Mesenchymal stem cell (in vitro differentiated cells and primary cell): ENCODE data around the gene LMNTD1.

Experiments
- DNase-seq: peaks from one replicate; pipeline ENCODE4 v3.0.0-alpha.2; 2013
- H2AFZ ChIP-seq: one replicate; pipeline ENCODE4 v1.6.1; 2013; ENCODE audit warnings: low read depth, mild to moderate bottlenecking, control low read depth, inconsistent platforms, low read length, moderate library complexity
- H2AK5ac ChIP-seq: 2 replicates; pipeline ENCODE4 v1.6.1; 2013; ENCODE audit warnings: low read length, moderate library complexity, mild to moderate bottlenecking, inconsistent platforms; ENCODE audit not compliant: severe bottlenecking
- H2BK120ac ChIP-seq: one replicate; pipeline ENCODE4 v1.6.1; 2013; ENCODE audit warnings: low read depth, mild to moderate bottlenecking, inconsistent platforms, low read length, moderate library complexity
- H2BK12ac ChIP-seq, 2 experiments: one replicate each; pipeline ENCODE4 v1.6.1; 2013; ENCODE audit warnings: inconsistent platforms in 2 of 2, low read length in 2 of 2, mild to moderate bottlenecking in 2 of 2, moderate library complexity in 2 of 2, control low read depth in 1 of 2
- H2BK15ac ChIP-seq: one replicate; pipeline ENCODE4 v1.6.1; 2013; ENCODE audit warnings: mild to moderate bottlenecking, low read depth, inconsistent platforms; ENCODE audit not compliant: poor library complexity, severe bottlenecking
- H2BK5ac ChIP-seq: 2 replicates; pipeline ENCODE4 v1.6.1; 2013; ENCODE audit warnings: low read depth, mild to moderate bottlenecking, low read length, control low read depth, inconsistent platforms; ENCODE audit not compliant: poor library complexity, severe bottlenecking
- H3K14ac ChIP-seq, 2 experiments: one replicate each; pipeline ENCODE4 v1.6.1; 2013; ENCODE audit warnings: inconsistent platforms in 2 of 2, low read length in 2 of 2, control low read depth in 1 of 2, mild to moderate bottlenecking in 1 of 2, moderate library complexity in 1 of 2
- H3K18ac ChIP-seq, 2 experiments: one replicate each; pipeline ENCODE4 v1.6.1; 2013; ENCODE audit warnings: inconsistent platforms in 2 of 2, low read length in 2 of 2, control low read depth in 1 of 2, low read depth in 1 of 2, mild to moderate bottlenecking in 1 of 2
- H3K23ac ChIP-seq, 2 experiments: one replicate each; pipeline ENCODE4 v1.6.1; 2013; ENCODE audit warnings: inconsistent platforms in 2 of 2, low read length in 2 of 2, mild to moderate bottlenecking in 2 of 2, moderate library complexity in 2 of 2, control low read depth in 1 of 2
- H3K27ac ChIP-seq: 2 replicates; pipeline ENCODE4 v1.5.1; 2013; ENCODE audit warnings: mild to moderate bottlenecking, moderate library complexity, low read length, control low read depth, inconsistent platforms; ENCODE audit not compliant: poor library complexity, severe bottlenecking
- H3K27me3 ChIP-seq, 2 experiments: 2 replicates each; pipeline versions ENCODE4 v1.6.1 to v1.7.0; 2013; ENCODE audit warnings: low read length in 2 of 2, mild to moderate bottlenecking in 2 of 2, moderate library complexity in 2 of 2, control low read depth in 1 of 2, inconsistent platforms in 1 of 2; ENCODE audit not compliant: control insufficient read depth in 1 of 2, insufficient read depth in 1 of 2
- H3K36me3 ChIP-seq, 2 experiments: 2 replicates each; pipeline versions ENCODE4 v1.6.1 to v1.7.0; 2013; ENCODE audit warnings: low read length in 2 of 2, control low read depth in 1 of 2, inconsistent platforms in 1 of 2, low read depth in 1 of 2, mild to moderate bottlenecking in 1 of 2; ENCODE audit not compliant: insufficient read depth in 2 of 2, control insufficient read depth in 1 of 2
- H3K4ac ChIP-seq, 2 experiments: one replicate each; pipeline ENCODE4 v1.6.1; 2013; ENCODE audit warnings: inconsistent platforms in 2 of 2, low read length in 2 of 2, mild to moderate bottlenecking in 2 of 2, moderate library complexity in 2 of 2, control low read depth in 1 of 2, low read depth in 1 of 2
- H3K4me1 ChIP-seq: 2 replicates; pipeline ENCODE4 v1.6.1; 2013; ENCODE audit warnings: low read depth, low read length, control low read depth; ENCODE audit not compliant: control insufficient read depth, insufficient read depth
- H3K4me2 ChIP-seq: 2 replicates; pipeline ENCODE4 v1.6.1; 2013; ENCODE audit warnings: low read length, mild to moderate bottlenecking, inconsistent platforms; ENCODE audit not compliant: poor library complexity, severe bottlenecking
- H3K4me3 ChIP-seq, 2 experiments: 2 replicates each; pipeline versions ENCODE4 v1.5.1 to v1.7.0; 2013; ENCODE audit warnings: low read length in 2 of 2, mild to moderate bottlenecking in 2 of 2, control low read depth in 1 of 2, low read depth in 1 of 2; ENCODE audit not compliant: insufficient read depth in 1 of 2
- H3K79me1 ChIP-seq: replicated peaks from 2 replicates; pipeline ENCODE4 v1.6.1; 2013; ENCODE audit warnings: mild to moderate bottlenecking, control low read depth, low read length, inconsistent platforms; ENCODE audit not compliant: poor library complexity, severe bottlenecking
- H3K9ac ChIP-seq: 2 replicates; pipeline ENCODE4 v1.7.0; 2013; ENCODE audit warnings: mild to moderate bottlenecking, low read length, moderate library complexity
- H3K9me3 ChIP-seq: 2 replicates; pipeline ENCODE4 v1.7.0; 2013; ENCODE audit warnings: mild to moderate bottlenecking, low read length; ENCODE audit not compliant: control insufficient read depth
- H4K8ac ChIP-seq: one replicate; pipeline ENCODE4 v1.6.1; 2013; ENCODE audit warnings: inconsistent platforms, mild to moderate bottlenecking, low read length, moderate library complexity
- H4K91ac ChIP-seq: one replicate; pipeline ENCODE4 v1.6.1; 2013; ENCODE audit warnings: mild to moderate bottlenecking, low read length, inconsistent platforms
- WGBS: methylation state at CpG from one replicate; pipeline ENCODE4 v1.1.7; 2013; ENCODE audit warnings: mixed read lengths; 5-methylcytosine and 5-hydroxymethylcytosine counted together

Gene LMNTD1

GRCh38 chr12:25501549-25501948, 51.5 kb downstream of the LMNTD1 start:
- no peaks in the 10 kb centered on the region for H3K79me1 ChIP-seq
- no peak overlapping the region for H3K4ac ChIP-seq
- H3K27ac ChIP-seq, result no peak overlapping the region
- H2BK12ac ChIP-seq, result no peak overlapping the region
- H4K91ac ChIP-seq, result no peak overlapping the region
- H3K9me3 ChIP-seq, result peaks cover 9% of the 10 kb centered on the region
- H2AK5ac ChIP-seq, result no peak overlapping the region
- no peak overlapping the region for H3K4me2 ChIP-seq
- 0% methylated on average over 1 of the region's 1 CpG for WGBS
- H3K14ac ChIP-seq, result no peak overlapping the region
- no peak overlapping the region for H3K9ac ChIP-seq
- no peak overlapping the region for H2BK120ac ChIP-seq
- H4K8ac ChIP-seq, result no peak overlapping the region
- DNase-seq, result peak; percentile 15
- H3K27me3 ChIP-seq, result no peaks in the 10 kb centered on the region
- H3K18ac ChIP-seq, result no peak overlapping the region
- H3K36me3 ChIP-seq, result no peaks in the 10 kb centered on the region
- no peak overlapping the region for H2BK5ac ChIP-seq
- H3K4me3 ChIP-seq, result no peak overlapping the region
- H2AFZ ChIP-seq, result no peak overlapping the region
- peaks cover 2% of the 10 kb centered on the region for H3K4me1 ChIP-seq
- H2BK15ac ChIP-seq, result no peak overlapping the region
- no peak overlapping the region for H3K23ac ChIP-seq

GRCh38 chr12:25500651-25501050, 52.4 kb downstream of the LMNTD1 start:
- Histone ChIP-seq H3K4me3 (no peak overlapping the region), H4K91ac (no peak overlapping the region), H2BK120ac (no peak overlapping the region), H2BK5ac (no peak overlapping the region), H3K23ac (no peak overlapping the region), H3K79me1 (no peaks in the 10 kb centered on the region), H3K9me3 (peaks cover 9% of the 10 kb centered on the region), H3K4ac (no peak overlapping the region), H3K27ac (no peak overlapping the region), H3K27me3 (no peaks in the 10 kb centered on the region), H2AFZ (no peak overlapping the region), H2BK12ac (no peak overlapping the region), H3K4me2 (no peak overlapping the region), H3K9ac (no peak overlapping the region), H3K14ac (no peak overlapping the region), H3K4me1 (peaks cover 2% of the 10 kb centered on the region), H2AK5ac (peak overlapping the region; percentile 66), H4K8ac (no peak overlapping the region), H3K36me3 (no peaks in the 10 kb centered on the region), H3K18ac (no peak overlapping the region), H2BK15ac (no peak overlapping the region)
- 81% methylated on average over 4 of the region's 6 CpGs for WGBS
- DNase-seq, result no peak

- Histone ChIP-seq H3K14ac (no peak overlapping the region), H3K18ac (no peak overlapping the region), H4K91ac (no peak overlapping the region), H3K27me3 (no peaks in the 10 kb centered on the region), H3K79me1 (no peaks in the 10 kb centered on the region), H3K36me3 (no peaks in the 10 kb centered on the region), H3K4me3 (no peak overlapping the region), H2BK15ac (no peak overlapping the region), H3K23ac (no peak overlapping the region), H3K4me2 (no peak overlapping the region), H3K4me1 (peaks cover 4% of the 10 kb centered on the region), H2BK12ac (no peak overlapping the region), H3K4ac (no peak overlapping the region), H2BK5ac (no peak overlapping the region), H2AFZ (no peak overlapping the region), H2AK5ac (peak overlapping the region; percentile 74), H3K9ac (peak overlapping the region; percentile 64), H3K9me3 (peaks cover 9% of the 10 kb centered on the region), H2BK120ac (no peak overlapping the region), H4K8ac (no peak overlapping the region), H3K27ac (peak overlapping the region; percentile 15)
- WGBS, result 80% methylated on average over 7 of the region's 7 CpGs
- DNase-seq, result no peak
Measured at GRCh38 chr12:25497021-25497420, 56.1 kb downstream of the LMNTD1 start.

- Histone ChIP-seq H3K4me1 (peaks cover 5% of the 10 kb centered on the region), H3K9me3 (peaks cover 9% of the 10 kb centered on the region), H3K27me3 (no peaks in the 10 kb centered on the region), H3K36me3 (no peaks in the 10 kb centered on the region), H2AK5ac (no peak overlapping the region), H2BK12ac (no peak overlapping the region), H3K4ac (no peak overlapping the region), H3K9ac (peak overlapping the region; percentile 64), H3K14ac (no peak overlapping the region), H4K91ac (no peak overlapping the region), H4K8ac (no peak overlapping the region), H2AFZ (no peak overlapping the region), H2BK5ac (no peak overlapping the region), H3K27ac (peak overlapping the region; percentile 82), H3K18ac (no peak overlapping the region), H3K4me3 (peak overlapping the region in 1 of 2 experiments; percentile 20), H2BK120ac (no peak overlapping the region), H3K79me1 (no peaks in the 10 kb centered on the region), H2BK15ac (no peak overlapping the region), H3K23ac (no peak overlapping the region), H3K4me2 (no peak overlapping the region)
- DNase-seq, result peak; percentile 12
- WGBS, result 91% methylated on average over 4 of the region's 5 CpGs
Measured at GRCh38 chr12:25496098-25496587, 56.9 kb downstream of the LMNTD1 start.
